ENCODE results near the gene ATRNL1. TPM values are rescaled to one million over a fixed set of nuclear protein-coding genes. Genes with fewer than 3 reads are reported as not detected.

Gene ATRNL1
- total RNA-seq, 1 experiment from 2014 or later, result 28.7 TPM

GRCh38 chr10:115604627-115605026 lies 511.5 kb downstream of the ATRNL1 start:
- no peak overlapping the region for H3K4me3 Mint-ChIP-seq
- no peak overlapping the region; the same call in 1 of the 2 replicates for H3K27ac Mint-ChIP-seq
- no peak for TF ChIP-seq STAT6 (CRISPR knock-in tag; conservative IDR thresholded peaks at IDR 0.05; ENCODE audit: low read depth)
- DNase-seq (ENCODE audit: low spot score) (no peak), ATAC-seq (no peak)
- no peaks in the 10 kb centered on the region for H3K4me1 Mint-ChIP-seq
- no peaks in the 10 kb centered on the region for H3K36me3 Mint-ChIP-seq
- no peaks in the 10 kb centered on the region for H3K9me3 Mint-ChIP-seq
- POLR2A ChIA-PET, result no interaction called here
- no peaks in the 10 kb centered on the region for H3K27me3 Mint-ChIP-seq (ENCODE audit: low read depth)
- CTCF ChIA-PET, result no interaction called here

DNA sequence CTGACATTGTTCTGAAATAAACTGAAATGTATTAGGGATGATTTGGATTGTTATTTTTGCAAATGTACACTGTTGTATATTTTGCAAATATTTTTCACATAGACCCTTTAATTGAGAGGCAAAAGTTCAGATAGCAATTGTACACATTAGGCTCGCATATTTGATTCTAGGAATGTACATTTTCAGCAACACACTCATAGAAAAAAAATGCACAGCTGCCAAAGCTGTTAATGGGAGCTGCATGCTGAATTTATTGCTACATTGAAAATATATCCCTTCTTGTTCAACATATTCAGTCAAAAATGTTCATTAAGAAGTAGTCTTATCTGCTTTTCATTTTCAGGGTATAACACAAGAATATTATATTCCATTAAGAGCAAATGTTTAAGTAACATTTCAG lies 512.9 kb downstream of the ATRNL1 start:
- Mint-ChIP-seq H3K4me3 (no peak overlapping the region), H3K27ac (no peak overlapping the region), H3K27me3 (ENCODE audit: low read depth) (no peaks in the 10 kb centered on the region), H3K36me3 (no peaks in the 10 kb centered on the region), H3K9me3 (no peaks in the 10 kb centered on the region), H3K4me1 (no peaks in the 10 kb centered on the region)
- DNase-seq (ENCODE audit: low spot score) (no peak), ATAC-seq (no peak)
- CTCF ChIA-PET, result no interaction called here
- POLR2A ChIA-PET, result no interaction called here
- TF ChIP-seq ZNF671 (CRISPR knock-in tag; IDR thresholded peaks at IDR 0.05) (no peak), ZNF423 (CRISPR knock-in tag; IDR thresholded peaks at IDR 0.05) (no peak), ZNF396 (CRISPR knock-in tag; IDR thresholded peaks at IDR 0.05; ENCODE audit: borderline replicate concordance) (no peak), NFATC4 (CRISPR knock-in tag; IDR thresholded peaks at IDR 0.05) (no peak), ETV6 (CRISPR knock-in tag; IDR thresholded peaks at IDR 0.05) (no peak), ARID4B (CRISPR knock-in tag; IDR thresholded peaks at IDR 0.05; ENCODE audit: borderline replicate concordance) (no peak), USF2 (CRISPR knock-in tag; IDR thresholded peaks at IDR 0.05) (no peak), NR1H2 (CRISPR knock-in tag; IDR thresholded peaks at IDR 0.05) (no peak), ZMAT4 (CRISPR knock-in tag; IDR thresholded peaks at IDR 0.05) (no peak), SP1 (CRISPR knock-in tag; conservative IDR thresholded peaks at IDR 0.05) (no peak), ERG (CRISPR knock-in tag; IDR thresholded peaks at IDR 0.05) (no peak), USF1 (CRISPR knock-in tag; IDR thresholded peaks at IDR 0.05) (no peak), ATF3 (CRISPR knock-in tag; conservative IDR thresholded peaks at IDR 0.05) (no peak), GABPB1 (CRISPR knock-in tag; IDR thresholded peaks at IDR 0.05) (no peak)
- TF ChIP-seq, protein P1, sequence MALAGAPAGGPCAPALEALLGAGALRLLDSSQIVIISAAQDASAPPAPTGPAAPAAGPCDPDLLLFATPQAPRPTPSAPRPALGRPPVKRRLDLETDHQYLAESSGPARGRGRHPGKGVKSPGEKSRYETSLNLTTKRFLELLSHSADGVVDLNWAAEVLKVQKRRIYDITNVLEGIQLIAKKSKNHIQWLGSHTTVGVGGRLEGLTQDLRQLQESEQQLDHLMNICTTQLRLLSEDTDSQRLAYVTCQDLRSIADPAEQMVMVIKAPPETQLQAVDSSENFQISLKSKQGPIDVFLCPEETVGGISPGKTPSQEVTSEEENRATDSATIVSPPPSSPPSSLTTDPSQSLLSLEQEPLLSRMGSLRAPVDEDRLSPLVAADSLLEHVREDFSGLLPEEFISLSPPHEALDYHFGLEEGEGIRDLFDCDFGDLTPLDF (CRISPR knock-in tag; IDR thresholded peaks at IDR 0.05), result no peak
- TF ChIP-seq, protein P2, sequence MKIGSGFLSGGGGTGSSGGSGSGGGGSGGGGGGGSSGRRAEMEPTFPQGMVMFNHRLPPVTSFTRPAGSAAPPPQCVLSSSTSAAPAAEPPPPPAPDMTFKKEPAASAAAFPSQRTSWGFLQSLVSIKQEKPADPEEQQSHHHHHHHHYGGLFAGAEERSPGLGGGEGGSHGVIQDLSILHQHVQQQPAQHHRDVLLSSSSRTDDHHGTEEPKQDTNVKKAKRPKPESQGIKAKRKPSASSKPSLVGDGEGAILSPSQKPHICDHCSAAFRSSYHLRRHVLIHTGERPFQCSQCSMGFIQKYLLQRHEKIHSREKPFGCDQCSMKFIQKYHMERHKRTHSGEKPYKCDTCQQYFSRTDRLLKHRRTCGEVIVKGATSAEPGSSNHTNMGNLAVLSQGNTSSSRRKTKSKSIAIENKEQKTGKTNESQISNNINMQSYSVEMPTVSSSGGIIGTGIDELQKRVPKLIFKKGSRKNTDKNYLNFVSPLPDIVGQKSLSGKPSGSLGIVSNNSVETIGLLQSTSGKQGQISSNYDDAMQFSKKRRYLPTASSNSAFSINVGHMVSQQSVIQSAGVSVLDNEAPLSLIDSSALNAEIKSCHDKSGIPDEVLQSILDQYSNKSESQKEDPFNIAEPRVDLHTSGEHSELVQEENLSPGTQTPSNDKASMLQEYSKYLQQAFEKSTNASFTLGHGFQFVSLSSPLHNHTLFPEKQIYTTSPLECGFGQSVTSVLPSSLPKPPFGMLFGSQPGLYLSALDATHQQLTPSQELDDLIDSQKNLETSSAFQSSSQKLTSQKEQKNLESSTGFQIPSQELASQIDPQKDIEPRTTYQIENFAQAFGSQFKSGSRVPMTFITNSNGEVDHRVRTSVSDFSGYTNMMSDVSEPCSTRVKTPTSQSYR (CRISPR knock-in tag; IDR thresholded peaks at IDR 0.05), result no peak
- TF ChIP-seq, protein P3, sequence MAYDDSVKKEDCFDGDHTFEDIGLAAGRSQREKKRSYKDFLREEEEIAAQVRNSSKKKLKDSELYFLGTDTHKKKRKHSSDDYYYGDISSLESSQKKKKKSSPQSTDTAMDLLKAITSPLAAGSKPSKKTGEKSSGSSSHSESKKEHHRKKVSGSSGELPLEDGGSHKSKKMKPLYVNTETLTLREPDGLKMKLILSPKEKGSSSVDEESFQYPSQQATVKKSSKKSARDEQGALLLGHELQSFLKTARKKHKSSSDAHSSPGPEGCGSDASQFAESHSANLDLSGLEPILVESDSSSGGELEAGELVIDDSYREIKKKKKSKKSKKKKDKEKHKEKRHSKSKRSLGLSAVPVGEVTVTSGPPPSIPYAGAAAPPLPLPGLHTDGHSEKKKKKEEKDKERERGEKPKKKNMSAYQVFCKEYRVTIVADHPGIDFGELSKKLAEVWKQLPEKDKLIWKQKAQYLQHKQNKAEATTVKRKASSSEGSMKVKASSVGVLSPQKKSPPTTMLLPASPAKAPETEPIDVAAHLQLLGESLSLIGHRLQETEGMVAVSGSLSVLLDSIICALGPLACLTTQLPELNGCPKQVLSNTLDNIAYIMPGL (CRISPR knock-in tag; IDR thresholded peaks at IDR 0.05), result no peak
